ENCODE results near the gene MAEA. TPM values are rescaled to one million over a fixed set of nuclear protein-coding genes. Genes with fewer than 3 reads are reported as not detected.

MAEA gene
- total and polyA plus RNA-seq, 2 of the 8 experiments (the other 6 are each of a cell fraction or from before 2014, with no cell fraction given), result 75.8 to 133 TPM

- ChIA-PET CTCF (ENCODE audit: partially characterized antibody) (interaction anchor here (1.5 to 2.3 kb wide), 3 partner anchors 9 to 46 kb away, joined by 4 to 10 read pairs (median 7); no protein-coding TSS in a partner anchor), POLR2A (ENCODE audit: partially characterized antibody) (interaction anchor here (0.7 to 2.0 kb wide), 8 partner anchors 11 to 60 kb away, joined by 3 to 13 read pairs (median 6); partner anchors contain the start of genes MAEA and UVSSA)
- DNase-seq (ENCODE audit: low read depth in 1 of 2, low spot score in 2 of 2) (no peak), FAIRE-seq (no peak)
- no peak overlapping the region for H3K4ac ChIP-seq (replicated peaks; ENCODE audit: insufficient read length, low read depth, low read length)
- no peak overlapping the region for H3K9ac ChIP-seq (replicated peaks in 1 of 4; ENCODE audit: extremely low read depth in 1 of 4, low read depth in 3 of 4, low read length in 3 of 4)
- H3K79me2 ChIP-seq (ENCODE audit: control insufficient read depth in 1 of 2, insufficient read depth in 2 of 2, low read length in 2 of 2), result peaks cover 7 to 91% of the 10 kb centered on the region in 2 experiments; a peak in 3 of 4 replicates
- no peak overlapping the region for H2BK15ac ChIP-seq (ENCODE audit: low read length)
- peak overlapping the region; percentile 86 for H4K8ac ChIP-seq (ENCODE audit: extremely low read depth, insufficient read depth, low read length)
- peak overlapping the region; percentile 3; the same call in 1 of the 2 replicates for H2BK12ac ChIP-seq (ENCODE audit: low read depth, low read length)
- H3K79me1 ChIP-seq (ENCODE audit: low read depth, low read length), result peaks cover 37% of the 10 kb centered on the region
- H3K56ac ChIP-seq (replicated peaks; ENCODE audit: insufficient read length, low read depth, low read length), result no peak overlapping the region
- H4K20me1 ChIP-seq (replicated peaks in 1 of 2; ENCODE audit: control insufficient read depth in 1 of 2, insufficient read depth in 2 of 2, low read length in 2 of 2), result peaks cover 23 to 49% of the 10 kb centered on the region in 2 experiments
- no peak overlapping the region for H3K18ac ChIP-seq (ENCODE audit: extremely low read depth, low read length)
- H4K5ac ChIP-seq (ENCODE audit: insufficient read length, low read depth, low read length), result no peak overlapping the region
- H2BK5ac ChIP-seq (ENCODE audit: low read depth, low read length), result no peak overlapping the region
- H2AFZ ChIP-seq (ENCODE audit: low read length), result no peak overlapping the region
- H3K14ac ChIP-seq (ENCODE audit: insufficient read length), result no peak overlapping the region
- H3K23ac ChIP-seq (ENCODE audit: insufficient read length), result no peak overlapping the region
- H4K91ac ChIP-seq (replicated peaks; ENCODE audit: insufficient read length, low read length), result peak overlapping the region; percentile 44
- peaks cover under 1 to 10% (median 6%) of the 10 kb centered on the region in 4 experiments; a peak in 7 of 8 replicates for H3K36me3 ChIP-seq (ENCODE audit: control insufficient read depth in 2 of 4, insufficient read depth in 4 of 4, low read length in 3 of 4)
- 93% methylated on average over 34 of the region's 34 CpGs; no CpG with 5 or more reads in 1 of the 2 experiments for WGBS, 2 experiments (ENCODE audit: extremely low coverage in 1 of 2, insufficient coverage in 1 of 2, insufficient read length in 1 of 2, insufficient replicate concordance in 2 of 2, low coverage in 1 of 2, low lambda C conversion rate in 2 of 2, missing lambda C conversion rate in 1 of 2)
- H2BK120ac ChIP-seq (replicated peaks; ENCODE audit: low read depth, low read length), result no peak overlapping the region
- no peaks in the 10 kb centered on the region for H3K9me3 ChIP-seq (ENCODE audit: insufficient read depth in 2 of 2, low read depth in 1 of 2, low read length in 1 of 2)
- H2AK5ac ChIP-seq (ENCODE audit: low read depth, low read length), result peak overlapping the region; percentile 85
- H3K4me3 ChIP-seq (ENCODE audit: extremely low read depth in 1 of 4, insufficient read depth in 2 of 4, low read depth in 3 of 4, low read length in 4 of 4), result no peak overlapping the region
- no peak overlapping the region; the same call in 1 of the 2 replicates for H3K27ac ChIP-seq (ENCODE audit: low read depth, low read length)
- no peak overlapping the region for H2BK20ac ChIP-seq (ENCODE audit: low read length)
- no peaks in the 10 kb centered on the region for H3K27me3 ChIP-seq (replicated peaks in 1 of 4; ENCODE audit: control insufficient read depth in 3 of 4, extremely low read depth in 1 of 4, insufficient read depth in 3 of 4, low read length in 3 of 4)
- peak overlapping the region; percentile 51 to 66; a peak in 1 of 4 replicates for H3K4me2 ChIP-seq (ENCODE audit: insufficient read depth in 1 of 2, low read depth in 2 of 2, low read length in 2 of 2)
- H3K4me1 ChIP-seq (replicated peaks in 1 of 4; ENCODE audit: control insufficient read depth in 3 of 4, insufficient read depth in 4 of 4, low read length in 3 of 4), result peaks cover 2 to 11% (median 3%) of the 10 kb centered on the region in 4 experiments; a peak in 4 of 7 replicates
- peaks cover 3% of the 10 kb centered on the region; the same call in 1 of the 2 replicates for H3K23me2 ChIP-seq (ENCODE audit: low read depth, low read length)
- no peak for TF ChIP-seq E2F6 (IDR thresholded peaks at IDR 0.05)
- TF ChIP-seq GABPA (IDR thresholded peaks at IDR 0.05; ENCODE audit: borderline replicate concordance, insufficient read depth, low read length), result no peak
- TF ChIP-seq RFX5 (IDR thresholded peaks at IDR 0.05; ENCODE audit: borderline replicate concordance, low read depth, low read length), result no peak
- no peak for TF ChIP-seq SAP30 (IDR thresholded peaks at IDR 0.05; ENCODE audit: insufficient read depth, insufficient replicate concordance, low read length)
- no peak for TF ChIP-seq CBX5 (IDR thresholded peaks at IDR 0.05; ENCODE audit: low read depth, low read length)
- TF ChIP-seq ASH2L (IDR thresholded peaks at IDR 0.05; ENCODE audit: low read length), result no peak
- TF ChIP-seq JUND (IDR thresholded peaks at IDR 0.05; ENCODE audit: low read length), result no peak
- no peak for TF ChIP-seq KDM5A (IDR thresholded peaks at IDR 0.05; ENCODE audit: low read length)
Measured at GRCh38 chr4:1307951-1308735, 18.5 kb downstream of the MAEA start.

Measured in H1 (cell line).